IPS DF 19.7 (cell line): ENCODE measurements around the gene PTP4A1.
"Not testable (repeated sequence)": the region's sequence is repeated elsewhere in the genome, so short reads cannot be mapped to it uniquely, and the experiment has no call there.

Experiments
- DNase-seq: peaks from one replicate; pipeline ENCODE4 v3.0.0-alpha.2; 2013; ENCODE audit warnings: low read depth, low spot score

PTP4A1 gene

DNA sequence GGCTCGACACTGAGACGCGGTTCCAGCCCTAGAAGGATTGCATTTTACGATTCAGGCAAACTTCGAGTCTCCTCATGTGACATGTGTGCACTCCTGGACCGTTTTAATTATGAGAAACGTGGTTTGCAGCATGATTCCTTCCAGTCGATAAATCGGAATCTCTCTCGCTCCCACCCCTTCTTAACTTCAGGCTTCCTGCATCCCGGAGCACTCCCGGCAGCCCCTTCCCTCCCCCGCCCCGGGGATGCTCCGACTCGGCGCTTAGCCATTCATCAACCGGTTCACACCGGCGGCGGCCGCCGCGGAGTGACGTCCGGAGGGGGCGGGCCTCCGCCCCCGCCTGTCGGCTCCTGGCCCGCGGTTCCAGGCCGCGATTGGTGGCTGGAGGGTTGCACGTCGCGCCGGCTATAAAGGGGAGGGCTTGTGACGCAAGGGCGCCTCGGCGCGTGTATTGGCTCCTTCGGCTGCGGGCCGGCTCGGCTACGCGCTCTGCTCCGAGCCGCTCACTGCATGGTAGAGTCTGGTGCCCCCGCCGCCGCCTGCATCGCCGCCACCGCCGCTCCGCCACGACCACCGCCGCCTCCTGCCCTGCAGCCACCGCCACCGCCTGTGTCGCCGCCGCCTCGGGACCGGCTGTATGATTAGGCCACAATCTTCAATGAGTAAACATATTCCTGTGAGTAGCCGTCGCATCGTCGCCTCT, at the start of gene PTP4A1, which contains the start of gene LOC128125822:
TSS of gene PTP4A1 (plus strand) at position 437 of the 703 bp plus-strand sequence. CDS start 4,401 bp downstream, outside the sequence.
TSS of gene LOC128125822 (plus strand) at position 437 of the 703 bp plus-strand sequence.
- peak; percentile 74 for DNase-seq

DNA sequence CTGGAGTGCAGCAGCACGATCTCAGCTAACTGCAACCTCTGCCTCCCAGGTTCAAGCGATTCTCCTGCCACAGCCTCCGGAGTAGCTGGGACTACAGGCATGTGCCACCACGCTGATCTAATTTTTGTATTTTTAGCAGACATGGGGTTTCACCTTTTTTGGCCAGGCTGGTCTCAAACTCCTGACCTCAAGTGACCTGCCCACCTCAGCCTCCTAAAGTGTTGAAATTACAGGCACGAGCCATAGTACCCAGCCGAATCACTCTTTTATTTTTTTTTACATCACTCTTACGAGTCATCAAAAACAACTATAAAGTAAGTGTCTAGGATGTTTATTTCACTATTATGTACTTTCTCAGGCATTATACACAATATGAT, 49.4 kb upstream of the PTP4A1 start:
- DNase-seq, result not testable (repeated sequence)

DNA sequence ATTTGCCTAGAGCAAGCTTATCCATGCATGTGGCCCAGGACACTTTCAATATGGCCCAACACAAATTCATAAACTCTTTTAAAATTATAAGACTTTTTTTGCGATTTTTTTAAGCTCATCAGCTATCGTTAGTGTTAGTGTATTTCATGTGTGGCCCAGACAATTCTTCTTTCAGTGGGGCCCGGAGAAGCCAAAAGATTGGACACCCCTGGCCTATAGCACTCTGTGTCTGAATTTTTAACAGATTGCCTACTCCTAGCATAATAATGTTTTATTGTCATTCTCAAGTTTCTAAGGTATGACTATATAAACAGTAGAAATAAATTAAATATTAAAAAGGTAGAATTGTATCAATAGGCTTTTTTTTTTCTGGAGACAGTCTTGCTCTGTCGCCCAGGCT, 48.6 kb upstream of the PTP4A1 start:
- no peak for DNase-seq

DNA sequence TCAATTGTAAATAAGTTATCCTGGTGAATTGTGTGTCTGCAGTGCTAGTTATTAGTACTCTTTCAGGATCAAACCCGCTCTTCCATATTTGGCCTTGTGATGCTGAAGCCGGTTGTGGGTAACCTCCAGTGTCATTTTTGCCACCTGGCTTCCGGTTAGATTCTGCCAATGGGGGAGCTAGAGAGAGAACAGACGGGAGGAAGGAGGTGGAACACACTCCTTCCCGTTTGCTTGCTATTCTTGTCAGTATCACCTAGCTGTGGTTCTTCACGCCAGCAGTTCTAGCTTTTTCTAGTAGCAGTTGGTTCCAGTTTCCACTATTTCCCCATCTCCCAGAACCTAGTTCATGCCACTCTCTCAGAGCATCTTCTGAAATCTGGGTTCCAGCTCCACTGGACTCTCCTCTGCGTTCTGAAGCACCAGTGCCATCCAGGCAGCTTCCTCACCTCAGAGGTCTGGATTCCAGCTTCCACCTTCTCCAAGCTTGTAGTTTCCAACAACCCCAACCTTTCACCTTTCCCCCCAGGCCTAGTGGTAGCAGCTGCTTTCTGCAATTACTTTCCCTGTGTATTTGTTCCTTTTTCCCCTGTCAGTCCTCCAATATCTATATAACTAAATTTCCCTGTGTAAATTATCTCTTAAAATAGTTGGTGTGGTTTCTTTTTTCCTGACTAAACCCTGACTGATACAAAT, 46.9 kb upstream of the PTP4A1 start:
- DNase-seq, result no peak

DNA sequence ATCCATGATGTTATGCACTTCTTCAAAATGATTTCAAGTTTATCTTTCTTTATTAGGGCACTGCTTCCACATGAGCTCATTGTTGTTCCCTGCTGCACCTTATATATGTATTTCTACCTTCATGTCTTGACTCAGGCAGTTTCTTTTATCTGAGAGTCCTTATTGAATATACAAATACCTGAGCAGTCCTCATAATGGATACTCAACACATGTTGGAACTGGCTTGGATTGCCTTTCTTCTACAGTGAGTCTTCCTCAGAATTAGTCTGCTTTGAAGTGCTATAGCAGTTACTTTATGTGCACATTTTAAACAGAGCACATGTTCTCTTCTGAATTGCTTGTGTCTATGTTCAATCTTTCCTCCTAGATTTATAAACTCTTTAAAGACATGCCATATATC, 45.3 kb upstream of the PTP4A1 start:
- no peak for DNase-seq

DNA sequence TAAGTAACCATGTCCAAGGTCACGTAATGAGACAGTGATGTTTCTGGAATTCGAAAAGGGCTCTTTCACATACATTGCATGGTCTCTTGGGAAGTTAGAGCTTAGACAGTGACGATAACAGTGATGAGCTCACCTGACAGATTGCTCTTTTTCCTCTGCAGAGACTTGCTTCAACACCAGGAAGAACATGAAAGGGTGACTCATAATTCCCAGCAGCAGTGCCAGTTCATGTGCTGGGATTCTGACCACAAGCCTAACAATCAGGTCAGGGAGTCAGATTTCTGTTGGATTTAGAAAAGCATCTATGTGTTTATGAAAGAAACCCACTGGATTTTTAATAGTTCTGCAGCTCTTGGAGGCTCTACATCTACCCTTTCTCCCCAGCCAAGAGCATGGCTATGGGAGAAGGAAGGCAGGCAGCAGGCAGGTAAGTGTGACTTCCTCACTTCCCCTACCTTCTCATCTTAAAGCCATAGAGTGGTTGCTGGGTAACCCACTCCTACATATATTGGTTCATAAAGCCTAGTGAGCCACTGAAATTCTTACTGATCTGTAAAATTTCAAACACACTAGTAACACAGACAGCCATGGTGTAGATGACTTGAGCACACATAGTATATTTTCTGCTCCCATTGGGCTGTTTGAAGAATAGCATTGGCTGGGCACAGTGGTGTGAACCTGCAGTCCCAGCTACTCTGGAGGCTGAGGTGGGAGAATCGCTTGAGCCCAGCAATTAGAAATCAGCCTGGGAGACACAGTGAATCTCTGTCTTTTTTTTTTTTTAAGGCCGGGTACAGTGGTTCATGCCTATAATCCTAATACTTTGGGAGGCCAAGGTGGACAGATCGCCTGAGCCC, 44.4 kb upstream of the PTP4A1 start:
- DNase-seq, result no peak

DNA sequence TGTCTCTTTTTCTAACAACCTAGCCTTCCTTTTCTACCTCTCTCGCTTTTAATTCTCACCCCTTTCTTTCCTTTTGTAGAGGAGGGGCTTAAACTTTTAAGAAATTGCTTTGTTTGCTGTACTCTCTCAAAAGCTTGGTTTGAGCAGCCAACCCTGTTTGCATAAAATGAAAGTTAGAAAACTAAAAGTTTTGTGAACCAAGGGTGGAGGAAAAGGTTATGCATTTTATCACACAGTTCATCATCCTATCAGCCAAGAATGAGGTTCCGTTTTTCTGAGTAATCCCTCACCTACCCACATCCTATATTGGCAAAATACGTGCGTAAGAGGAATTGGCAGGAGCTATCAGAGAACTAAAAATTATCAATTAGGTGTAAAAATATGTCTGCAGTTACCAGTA, 42.8 kb upstream of the PTP4A1 start:
- no peak for DNase-seq

DNA sequence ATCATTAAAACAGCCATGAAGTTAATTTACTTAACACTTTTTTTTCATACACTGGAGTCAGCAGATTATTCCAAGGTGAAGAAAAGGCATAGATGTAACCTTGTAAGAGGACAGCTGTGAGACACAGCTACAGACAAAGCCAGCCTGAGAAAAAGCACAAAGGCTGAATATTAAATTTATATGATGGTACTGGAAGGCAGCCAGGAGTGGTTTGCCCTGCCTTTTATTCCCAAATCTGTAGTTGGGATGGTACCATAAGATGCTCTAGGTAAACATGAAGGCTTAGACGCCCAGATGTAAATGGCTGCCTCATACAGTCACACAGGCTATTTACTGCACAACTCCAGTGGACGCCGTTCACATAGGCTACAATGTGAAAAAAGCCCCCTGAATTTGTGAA, 42.1 kb upstream of the PTP4A1 start:
- DNase-seq, result no peak

DNA sequence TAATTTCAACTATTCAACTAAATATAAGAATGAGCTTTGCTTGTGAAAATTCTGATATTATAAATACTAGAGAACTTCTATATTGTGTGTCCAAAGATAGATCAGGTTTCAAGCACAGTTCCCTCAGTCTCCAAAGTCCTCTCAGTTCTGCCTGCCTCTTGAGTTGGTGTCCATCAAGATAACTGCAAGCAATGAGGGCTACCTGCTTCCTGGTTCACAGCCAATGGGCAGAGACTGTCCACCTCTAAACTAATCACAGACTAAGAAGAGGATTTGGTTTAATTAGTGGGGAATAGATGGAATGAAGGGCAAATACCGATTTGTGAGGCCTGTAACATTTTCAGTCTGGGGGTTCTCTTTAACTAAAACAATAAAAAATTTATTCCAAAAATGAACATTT, 41.3 kb upstream of the PTP4A1 start:
- no peak for DNase-seq

DNA sequence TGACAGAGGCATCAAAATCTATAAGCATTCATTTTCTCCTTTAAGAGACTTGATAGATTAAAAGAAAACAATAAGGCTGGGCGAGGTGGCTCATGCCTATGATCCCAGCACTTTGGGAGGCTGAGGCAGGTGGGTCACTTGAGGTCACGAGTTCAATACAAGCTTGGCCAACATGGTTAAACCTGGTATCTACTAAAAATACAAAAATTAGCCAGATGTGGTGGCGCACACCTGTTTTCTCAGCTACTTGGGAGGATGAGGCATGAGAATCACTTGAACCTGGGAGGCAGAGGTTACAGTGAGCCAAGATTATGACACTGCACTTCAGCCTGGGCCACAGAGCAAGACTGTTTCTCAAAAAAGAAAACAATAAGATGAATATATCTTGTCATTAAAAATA, 39.3 kb upstream of the PTP4A1 start:
- DNase-seq, result no peak

DNA sequence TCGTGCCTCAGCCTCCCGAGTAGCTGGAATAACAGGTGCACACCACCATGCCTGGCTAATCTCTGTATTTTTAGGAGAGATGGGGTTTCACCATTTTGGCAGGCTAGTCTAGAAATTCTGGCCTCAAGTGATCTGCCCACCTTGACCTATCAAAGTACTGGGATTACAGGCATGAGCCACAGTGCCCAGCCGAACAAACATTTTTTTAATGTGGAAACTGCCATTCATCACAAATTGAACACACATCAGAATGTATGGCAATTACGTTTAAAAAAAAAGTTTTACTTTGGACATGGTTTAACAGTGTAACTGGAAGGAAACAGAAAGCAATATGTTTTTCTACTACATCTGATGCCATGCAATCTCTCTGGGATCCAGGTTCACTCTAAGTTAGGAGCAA, 38.3 kb upstream of the PTP4A1 start:
- no peak for DNase-seq

DNA sequence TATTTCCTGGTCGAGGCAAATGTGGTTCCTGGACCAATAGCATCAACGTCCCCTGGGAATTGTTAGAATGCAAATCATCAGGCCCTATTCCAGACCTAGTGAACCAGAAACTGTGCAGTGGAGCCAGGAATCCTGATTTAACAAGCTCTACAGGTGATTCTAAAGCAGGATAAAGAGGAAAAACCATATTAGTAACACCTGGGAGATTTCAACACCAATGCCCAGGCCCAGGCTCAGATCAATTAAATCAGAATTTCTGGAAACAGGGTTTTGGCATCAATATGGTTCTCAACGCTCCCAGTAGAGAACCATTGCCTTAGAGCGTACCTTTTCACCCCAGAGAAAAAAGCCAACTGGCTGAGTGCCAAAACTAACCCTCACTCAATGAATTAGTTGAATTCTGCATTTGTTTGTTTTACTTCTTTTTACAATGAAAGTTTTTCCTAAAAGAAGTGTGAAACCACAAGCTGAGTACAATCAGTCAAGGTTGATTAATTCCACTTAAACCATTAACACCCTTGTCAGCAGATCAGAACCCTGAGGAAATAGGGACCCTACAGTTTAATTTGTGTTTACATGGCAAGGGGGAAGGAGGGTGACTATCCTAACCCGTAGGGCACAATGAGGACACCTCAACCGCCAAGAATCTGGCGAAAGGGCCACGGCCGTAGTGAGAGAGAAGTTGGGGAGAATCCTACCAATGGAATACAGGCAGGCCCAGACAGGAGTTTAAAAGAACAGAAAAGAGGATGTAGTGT, 34.9 kb upstream of the PTP4A1 start:
- DNase-seq, result no peak

DNA sequence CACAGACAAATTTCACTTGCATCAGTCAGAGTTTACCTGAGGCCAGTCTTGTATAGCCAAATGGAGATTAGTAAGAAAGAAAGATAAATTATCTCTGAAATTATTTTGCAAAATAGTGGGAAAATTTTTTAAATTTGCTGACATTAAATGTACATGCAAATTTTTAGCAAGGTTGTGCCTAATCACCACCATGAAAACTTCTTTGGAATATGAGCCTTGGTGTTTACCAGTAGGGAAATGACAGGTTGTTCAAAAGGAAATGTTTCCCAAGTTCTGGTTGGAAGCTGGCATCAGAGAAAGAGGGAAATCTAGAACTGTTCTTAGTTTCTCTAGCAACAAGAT, 34.4 kb upstream of the PTP4A1 start:
- no peak for DNase-seq

DNA sequence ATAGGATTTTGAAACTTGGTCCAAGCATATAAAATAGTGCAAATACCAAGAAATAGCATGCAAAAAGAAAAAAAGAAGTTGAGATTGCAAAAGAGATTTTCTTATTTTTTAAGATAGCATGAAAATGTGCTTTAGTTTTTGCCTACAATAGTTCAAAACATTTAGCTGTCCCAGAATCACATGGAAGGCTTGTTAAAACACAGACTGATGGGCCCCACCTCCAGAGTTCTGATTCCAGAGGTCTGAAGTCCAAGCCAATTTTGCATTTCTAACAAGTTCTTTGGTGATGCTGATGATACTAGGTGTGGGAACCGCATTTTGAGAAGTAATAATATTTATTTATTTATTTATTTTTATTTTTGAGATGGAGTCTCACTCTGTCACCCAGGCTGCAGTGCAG, 33.7 kb upstream of the PTP4A1 start:
- DNase-seq, result no peak

DNA sequence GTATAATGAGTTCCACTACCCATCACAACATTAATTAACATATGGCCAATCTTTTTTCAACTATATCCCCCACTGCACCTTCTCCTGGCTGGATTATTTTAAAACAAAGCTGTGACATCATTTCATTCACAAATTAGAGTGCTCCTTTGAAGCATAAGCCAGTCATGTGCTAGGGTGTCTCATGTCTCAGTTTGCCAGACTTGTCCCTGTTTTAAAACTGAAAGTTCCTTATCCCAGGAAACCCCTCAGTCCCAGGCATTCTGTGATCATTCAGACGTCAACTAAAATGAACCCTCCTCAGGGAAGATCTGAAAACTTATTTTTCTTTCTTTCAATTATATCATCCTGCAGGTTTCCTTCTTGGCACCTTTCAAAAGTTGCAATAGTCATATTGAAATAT, 29.3 kb upstream of the PTP4A1 start:
- DNase-seq, result no peak

DNA sequence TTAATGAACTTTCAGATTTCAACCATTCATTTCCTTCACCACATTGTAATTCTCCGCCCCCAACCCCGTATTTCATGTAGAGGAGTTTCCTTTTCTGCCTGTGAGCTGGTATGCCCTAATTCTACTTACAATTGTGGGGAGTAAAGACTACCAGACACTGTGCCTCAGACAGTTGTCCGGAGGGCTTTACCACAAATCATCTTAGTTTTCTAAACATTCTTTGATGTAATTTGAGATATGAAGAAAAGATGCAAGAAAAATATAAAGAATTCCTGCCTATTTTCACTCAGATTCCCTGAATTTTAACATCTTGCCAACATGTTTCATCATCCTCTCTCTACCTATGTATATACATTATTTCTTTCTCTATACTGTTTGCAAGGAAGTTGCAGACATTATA, 28.3 kb upstream of the PTP4A1 start:
- DNase-seq, result no peak

DNA sequence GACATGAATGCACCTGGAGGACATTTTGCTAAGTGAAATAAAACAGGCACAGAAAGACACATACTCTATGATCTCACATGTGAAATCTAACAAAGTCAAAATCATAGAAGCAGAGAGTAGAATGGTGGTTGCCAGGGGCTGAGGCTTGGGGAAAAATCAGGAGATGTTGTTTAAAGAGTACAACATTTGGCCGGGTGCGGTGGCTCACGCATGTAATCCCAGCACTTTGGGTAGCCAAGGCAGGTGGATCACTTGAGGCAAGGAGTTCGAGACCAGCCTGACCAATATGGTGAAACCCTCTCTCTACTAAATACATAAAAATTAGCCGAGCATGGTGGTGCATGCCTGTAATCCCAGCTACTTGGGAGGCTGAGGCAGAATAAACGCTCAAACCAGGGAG, 26.0 kb upstream of the PTP4A1 start:
- no peak for DNase-seq

DNA sequence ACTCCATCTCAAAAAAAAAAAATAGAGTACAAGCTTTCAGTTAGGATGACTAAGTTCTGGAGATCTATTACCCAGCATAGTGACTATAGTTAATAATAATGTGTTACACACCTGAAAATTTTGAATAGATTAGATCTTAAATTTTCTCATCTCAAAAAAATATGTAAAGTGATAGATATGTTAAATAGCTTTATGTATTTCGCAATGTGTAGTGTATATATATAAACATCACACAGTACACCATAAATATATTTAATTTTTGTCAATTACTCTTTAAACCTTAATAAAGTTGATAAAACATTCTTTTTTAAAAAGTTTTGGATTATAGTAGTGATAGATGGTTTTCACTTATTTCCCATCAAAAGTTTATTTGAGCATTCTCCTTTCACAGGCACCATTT, 25.6 kb upstream of the PTP4A1 start:
- no peak for DNase-seq

DNA sequence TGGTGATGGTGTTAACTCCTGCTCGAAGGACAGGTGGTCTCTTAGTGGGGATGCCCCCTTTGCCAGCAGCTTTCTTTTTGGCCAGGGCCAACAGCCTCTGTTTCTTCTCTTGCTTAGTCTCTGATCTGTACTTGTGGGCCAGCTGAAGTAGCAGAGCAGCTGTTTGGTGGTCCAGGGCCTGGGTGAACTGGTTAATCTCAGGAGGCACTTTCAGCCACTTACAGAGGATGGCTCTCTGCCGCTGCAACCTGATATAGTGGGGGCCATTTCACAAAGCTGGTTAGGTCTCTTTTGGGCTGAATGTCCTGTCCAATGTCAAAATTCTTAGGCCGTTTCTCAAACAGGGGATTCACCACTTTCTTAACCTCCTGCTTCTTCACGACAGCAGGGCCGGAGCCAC, 23.2 kb upstream of the PTP4A1 start:
- DNase-seq, result no peak

DNA sequence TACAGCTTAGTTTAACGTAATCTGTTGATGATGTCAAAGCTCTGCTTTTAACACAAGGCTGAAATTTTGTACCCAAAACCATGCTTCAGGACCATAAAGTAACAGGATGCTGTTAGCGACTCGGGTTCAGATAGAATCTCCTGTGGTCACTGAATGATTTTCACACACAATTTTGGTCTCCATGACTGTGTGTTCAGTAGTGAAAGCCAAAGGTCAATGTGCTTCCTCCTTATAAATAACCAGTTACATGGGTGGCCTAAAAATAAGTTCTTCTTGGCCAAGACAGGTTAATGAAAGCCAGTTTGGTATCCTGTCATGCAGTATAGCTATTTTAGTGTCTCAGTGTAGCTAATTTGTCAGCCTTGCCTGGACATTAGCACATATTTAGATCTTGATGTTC, 19.1 kb upstream of the PTP4A1 start:
- DNase-seq, result no peak

DNA sequence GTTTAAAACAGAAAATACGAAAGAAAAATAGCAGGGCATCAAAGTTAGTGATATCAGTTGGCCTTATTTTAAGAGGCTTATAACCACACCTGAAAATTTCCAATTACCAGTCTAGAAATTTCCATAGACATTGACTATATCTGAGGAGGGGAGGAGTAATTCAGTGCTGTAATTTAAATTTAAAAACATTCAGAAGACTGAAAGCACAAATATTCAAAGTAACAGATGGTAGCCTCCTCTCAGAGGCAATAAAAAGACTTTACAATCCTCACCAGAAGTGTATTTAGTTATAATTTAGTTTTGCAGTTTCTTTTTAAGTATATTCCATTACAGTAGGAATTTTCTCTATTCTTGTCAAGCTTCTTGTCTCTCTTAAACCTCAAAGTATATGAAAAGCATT, 18.4 kb upstream of the PTP4A1 start:
- DNase-seq, result no peak

DNA sequence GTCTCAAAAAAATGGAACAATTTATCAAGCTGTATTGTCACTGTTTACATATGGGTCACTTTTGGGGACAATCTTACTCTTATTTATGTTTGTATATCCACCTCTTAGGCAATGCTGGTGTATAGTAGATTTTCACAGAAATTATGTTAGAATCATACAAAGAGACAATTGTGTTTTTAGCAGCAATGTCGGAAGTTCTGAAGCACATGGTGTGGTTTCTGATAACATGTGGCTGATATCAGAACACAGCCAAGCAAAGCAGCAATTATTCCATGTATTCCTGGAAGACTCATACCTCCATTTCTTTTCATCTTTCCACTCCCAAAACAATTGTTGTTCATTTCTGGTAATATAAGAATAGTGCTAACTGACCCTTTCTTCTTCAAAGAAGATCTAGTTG, 17.5 kb upstream of the PTP4A1 start:
- no peak for DNase-seq
